ENCODE data around the gene RFX1.
"Not testable (repeated sequence)": the region's sequence is repeated elsewhere in the genome, so short reads cannot be mapped to it uniquely, and the experiment has no call there.

DNA sequence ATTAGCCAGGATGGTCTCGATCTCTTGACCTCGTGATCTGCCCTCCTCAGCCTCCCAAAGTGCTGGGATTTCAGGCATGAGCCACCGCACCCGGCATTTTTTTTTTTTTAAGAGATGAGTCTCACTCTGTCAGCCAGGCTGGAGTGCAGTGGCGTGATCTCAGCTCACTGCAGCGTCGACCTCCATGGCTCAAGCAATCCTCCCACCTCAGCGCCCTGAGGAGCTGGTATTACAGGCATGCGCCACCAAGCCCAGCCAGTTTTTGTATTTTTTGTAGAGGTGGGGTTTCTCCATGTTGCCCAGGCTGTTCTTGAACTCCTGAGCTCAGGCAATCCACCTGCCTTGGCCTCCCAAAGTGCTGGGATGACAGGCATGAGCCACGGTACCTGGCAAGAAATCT, 41.7 kb upstream of the RFX1 start:
- TF ChIP-seq, protein P1, sequence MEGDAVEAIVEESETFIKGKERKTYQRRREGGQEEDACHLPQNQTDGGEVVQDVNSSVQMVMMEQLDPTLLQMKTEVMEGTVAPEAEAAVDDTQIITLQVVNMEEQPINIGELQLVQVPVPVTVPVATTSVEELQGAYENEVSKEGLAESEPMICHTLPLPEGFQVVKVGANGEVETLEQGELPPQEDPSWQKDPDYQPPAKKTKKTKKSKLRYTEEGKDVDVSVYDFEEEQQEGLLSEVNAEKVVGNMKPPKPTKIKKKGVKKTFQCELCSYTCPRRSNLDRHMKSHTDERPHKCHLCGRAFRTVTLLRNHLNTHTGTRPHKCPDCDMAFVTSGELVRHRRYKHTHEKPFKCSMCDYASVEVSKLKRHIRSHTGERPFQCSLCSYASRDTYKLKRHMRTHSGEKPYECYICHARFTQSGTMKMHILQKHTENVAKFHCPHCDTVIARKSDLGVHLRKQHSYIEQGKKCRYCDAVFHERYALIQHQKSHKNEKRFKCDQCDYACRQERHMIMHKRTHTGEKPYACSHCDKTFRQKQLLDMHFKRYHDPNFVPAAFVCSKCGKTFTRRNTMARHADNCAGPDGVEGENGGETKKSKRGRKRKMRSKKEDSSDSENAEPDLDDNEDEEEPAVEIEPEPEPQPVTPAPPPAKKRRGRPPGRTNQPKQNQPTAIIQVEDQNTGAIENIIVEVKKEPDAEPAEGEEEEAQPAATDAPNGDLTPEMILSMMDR (IDR thresholded peaks at IDR 0.05) = not testable (repeated sequence)
- not testable (repeated sequence) for TF ChIP-seq ZFX (IDR thresholded peaks at IDR 0.05; ENCODE audit: borderline replicate concordance)

All from 22Rv1 (cell line).